Stimulated activated CD4-positive, alpha-beta T cell treated with anti-CD3 and anti-CD28 coated beads, Interleukin-2, amount 100 ng/mL, for 48 hours (primary cell): ENCODE results near the gene CRAT.
"Not testable (repeated sequence)": the region's sequence is repeated elsewhere in the genome, so short reads cannot be mapped to it uniquely, and the experiment has no call there.

Experiments used
- DNase-seq, 2 donors: peaks; one replicate each; pipeline ENCODE4 v3.0.0-alpha.2; 2020

The CRAT gene

GRCh38 chr9:129138144-129138462 is 27.5 kb upstream of the CRAT start:
- no peak for DNase-seq

- no peak for DNase-seq
Observed at GRCh38 chr9:129137292-129138143, 26.9 kb upstream of the CRAT start.

- DNase-seq, result no peak
Observed at GRCh38 chr9:129136446-129137035, 25.9 kb upstream of the CRAT start.

- no peak for DNase-seq
Observed at GRCh38 chr9:129135476-129135875, 24.9 kb upstream of the CRAT start.

GRCh38 chr9:129133082-129133481 is 22.5 kb upstream of the CRAT start:
- DNase-seq, result no peak

GRCh38 chr9:129131300-129132145 is 20.9 kb upstream of the CRAT start:
- peak; percentile 83 to 87 for DNase-seq

- no peak for DNase-seq
Observed at GRCh38 chr9:129130791-129131190, 20.2 kb upstream of the CRAT start.

GRCh38 chr9:129130271-129130670 is 19.7 kb upstream of the CRAT start:
- DNase-seq, result not testable (repeated sequence)

GRCh38 chr9:129128689-129129088 is 18.1 kb upstream of the CRAT start:
- no peak for DNase-seq

- no peak for DNase-seq
Observed at GRCh38 chr9:129126749-129127618, 16.4 kb upstream of the CRAT start.

- DNase-seq, result no peak
Observed at GRCh38 chr9:129125478-129125877, 14.9 kb upstream of the CRAT start.

- no peak for DNase-seq
Observed at GRCh38 chr9:129124506-129125069, 14.0 kb upstream of the CRAT start.

GRCh38 chr9:129122976-129123375 is 12.4 kb upstream of the CRAT start:
- DNase-seq, result not testable (repeated sequence)

GRCh38 chr9:129122133-129122532 is 11.5 kb upstream of the CRAT start:
- no peak for DNase-seq

- no peak for DNase-seq
Observed at GRCh38 chr9:129121483-129121882, 10.9 kb upstream of the CRAT start.

GRCh38 chr9:129118799-129119198 is 8.2 kb upstream of the CRAT start:
- no peak for DNase-seq

- DNase-seq, result no peak
Observed at GRCh38 chr9:129113645-129114304, 3.2 kb upstream of the CRAT start.

- not testable (repeated sequence) for DNase-seq
Observed at GRCh38 chr9:129112526-129112925, 1.9 kb upstream of the CRAT start.

- peak in 1 of 2 donors; percentile 23 for DNase-seq
Observed at GRCh38 chr9:129111528-129112151, 1.0 kb upstream of the CRAT start.

GRCh38 chr9:129109952-129110739 is 447 bp downstream of the CRAT start:
- DNase-seq, result no peak
